HepG2 (cell line): Measurements from ENCODE around the gene ICAM3. TPM values are rescaled to one million over a fixed set of nuclear protein-coding genes. Genes with fewer than 3 reads are reported as not detected.

ENCODE experiments used
- ATAC-seq: fragments of 200-7000 bp; cut with Tn5 transposase; 3 replicates; pipeline ENCODE4 v1.9.1; 2020; ENCODE audit warnings: mild to moderate bottlenecking, moderate library complexity
- BruUV-seq: library from RNA; stranded (reverse); fragments of 400-500 nt; replicated peaks from 2 replicates; lab custom pipeline; 2021; lab: Mats Ljungman, UMichigan
- CTCF ChIA-PET: fragments of 300-600 bp; formaldehyde crosslinking; extraction: SDS; loops from one replicate; lab custom pipeline; 2021; ENCODE audit warnings: low total read pairs, inconsistent platforms, low intra/inter-chr PET ratio; lab: Yijun Ruan, JAX
- POLR2A ChIA-PET: fragments of 350-600 bp; sonication (Branson Sonifier 250); formaldehyde crosslinking; loops from one replicate; lab custom pipeline; 2020; ENCODE audit warnings: antibody characterized with exemption, inconsistent platforms; lab: Yijun Ruan, JAX
- DNase-seq: peaks from one replicate; pipeline ENCODE4 v3.0.0-alpha.2; 2015; ENCODE audit warnings: low spot score
- FAIRE-seq: peaks from 3 replicates; lab custom pipeline; 2011; peaks lifted over from hg19 to GRCh38; lab: Jason Lieb, UNC
- H2AFZ ChIP-seq: one replicate; pipeline ENCODE4 v1.6.1; 2011; ENCODE audit warnings: low read length, inconsistent platforms
- H3K27ac ChIP-seq: fragments of 300-600 bp; 3 replicates; pipeline ENCODE4 v1.8.0; 2011; ENCODE audit warnings: mixed run types, mild to moderate bottlenecking, mixed read lengths, low read length, inconsistent platforms; ENCODE audit not compliant: insufficient read depth; ENCODE audit errors: extremely low read length
- H3K27me3 ChIP-seq, 2 experiments: fragments of 200-600 bp in 1 of 2; 2 replicates in 1 of 2; 3 replicates in 1 of 2; pipeline versions ENCODE4 v1.6.0 to v1.8.0; 2011; ENCODE audit warnings: low read length in 2 of 2, mild to moderate bottlenecking in 2 of 2, moderate library complexity in 2 of 2, inconsistent platforms in 1 of 2; ENCODE audit not compliant: insufficient read depth in 2 of 2, control insufficient read depth in 1 of 2
- H3K36me3 ChIP-seq, 2 experiments: fragments of 200-600 bp in 1 of 2; replicated peaks in 1 of 2; 2 replicates in 1 of 2; 3 replicates in 1 of 2; pipeline versions ENCODE4 v1.5.1 to v1.8.0; 2011; ENCODE audit warnings: low read length in 2 of 2, inconsistent platforms in 1 of 2; ENCODE audit not compliant: insufficient read depth in 2 of 2, control insufficient read depth in 1 of 2
- H3K4me1 ChIP-seq: 2 replicates; pipeline ENCODE4 v1.5.1; 2012; ENCODE audit warnings: low read length, inconsistent platforms; ENCODE audit not compliant: insufficient read depth
- H3K4me2 ChIP-seq: 2 replicates; pipeline ENCODE4 v1.6.0; 2011; ENCODE audit warnings: low read depth, low read length, inconsistent platforms
- H3K4me3 ChIP-seq, 3 experiments: fragments of 200-600 bp in 1 of 3; sonication (generic), shearing (Covaris generic) in 1 of 3; replicated peaks in 1 of 3; 2 replicates each; pipeline ENCODE4 v1.5.1; 2011 to 2016; ENCODE audit warnings: low read length in 3 of 3, inconsistent platforms in 2 of 3, low read depth in 2 of 3, mild to moderate bottlenecking in 2 of 3, control low read depth in 1 of 3, mixed read lengths in 1 of 3; ENCODE audit not compliant: insufficient read depth in 1 of 3
- H3K79me2 ChIP-seq: one replicate; pipeline ENCODE4 v1.6.1; 2011; ENCODE audit warnings: low read length, inconsistent platforms; ENCODE audit not compliant: insufficient read depth
- H3K9ac ChIP-seq: 2 replicates; pipeline ENCODE4 v1.6.0; 2011; ENCODE audit warnings: mild to moderate bottlenecking, low read depth, low read length, inconsistent platforms; ENCODE audit not compliant: insufficient read depth
- H3K9me3 ChIP-seq: 2 replicates; pipeline ENCODE4 v1.5.1; 2012; ENCODE audit warnings: mild to moderate bottlenecking, low read length
- H4K20me1 ChIP-seq: 2 replicates; pipeline ENCODE4 v1.6.0; 2011; ENCODE audit warnings: inconsistent platforms, mild to moderate bottlenecking, low read length, moderate library complexity; ENCODE audit not compliant: insufficient read depth
- FOXA1 ChIP-seq, 2 experiments: fragments of 450-650 bp in 1 of 2; sonication (generic) in 1 of 2; formaldehyde crosslinking in 1 of 2; IDR thresholded peaks; 2 replicates each; pipeline versions ENCODE4 v1.4.0 to v1.6.1; 2016 to 2020; ENCODE audit warnings: missing genetic modification reagents in 1 of 2
- HNRNPK ChIP-seq: fragments of 200-400 bp; formaldehyde crosslinking; IDR thresholded peaks from 2 replicates; pipeline ENCODE4 v1.6.1; 2018; ENCODE audit warnings: low read length, low read depth, moderate library complexity, mild to moderate bottlenecking; ENCODE audit not compliant: poor library complexity, severe bottlenecking
- IKZF4 ChIP-seq: sonication (generic); formaldehyde crosslinking; IDR thresholded peaks from 2 replicates; pipeline ENCODE4 v1.5.1; 2020; ENCODE audit warnings: borderline replicate concordance, mild to moderate bottlenecking, low read depth, missing genetic modification reagents; ENCODE audit errors: not compliant biosample characterization
- KDM2A ChIP-seq: sonication (generic); formaldehyde crosslinking; IDR thresholded peaks from 2 replicates; pipeline ENCODE4 v1.4.0; 2020; ENCODE audit warnings: low read depth, missing genetic modification reagents, borderline replicate concordance
- MIER3 ChIP-seq: IDR thresholded peaks from 2 replicates; pipeline ENCODE4 v1.6.1; 2016; ENCODE audit warnings: missing compliant biosample characterization, borderline replicate concordance
- REPIN1 ChIP-seq: sonication (generic); formaldehyde crosslinking; IDR thresholded peaks from 2 replicates; pipeline ENCODE4 v1.8.0; 2022; ENCODE audit warnings: missing genetic modification reagents, low read depth, mild to moderate bottlenecking, borderline replicate concordance
- ZC3H13 ChIP-seq: sonication (generic); formaldehyde crosslinking; IDR thresholded peaks from 2 replicates; pipeline ENCODE4 v1.8.1; 2023; ENCODE audit warnings: mild to moderate bottlenecking, missing genetic modification reagents, moderate library complexity
- ZNF263 ChIP-seq: sonication (generic); formaldehyde crosslinking; IDR thresholded peaks from 2 replicates; pipeline ENCODE4 v1.4.0; 2020; ENCODE audit warnings: missing genetic modification reagents
- WGBS: methylation state at CpG from one replicate; pipeline ENCODE4 v1.1.6; 2017; ENCODE audit warnings: low lambda C conversion rate; 5-methylcytosine and 5-hydroxymethylcytosine counted together
- in situ Hi-C: cut with HindIII; loops from 2 replicates; pipeline ENCODE4 v1.10.0; 2017; ENCODE audit warnings: low pct_unique_long_range_greater_than_20kb; ENCODE audit not compliant: extremely low pct_ligation_motif_present
- intact Hi-C: fragments of 100-400 bp; cut with micrococcal nuclease; formaldehyde crosslinking; loops from one replicate; pipeline ENCODE4 v1.10.0; 2022; ENCODE audit not compliant: unreplicated experiment
- polyA plus RNA-seq, 8 experiments: library from polyadenylated mRNA; depleted of rRNA in 3 of 8; stranded (reverse) in 7 of 8; unstranded in 1 of 8; fragments of >200 nt; fragmentation: Illumina TruSeq in 4 of 8; extraction: Trizol in 4 of 8; gene quantifications; 2 replicates each; pipeline versions ENCODE4 v1.2.1 to v1.2.3, GENCODE V29; 2011 to 2016; ENCODE audit warnings: low read depth in 4 of 8, missing spikeins in 1 of 8, mixed read lengths in 1 of 8; ENCODE audit not compliant: insufficient read depth in 1 of 8
- total RNA-seq, 5 experiments: library from RNA; depleted of rRNA; stranded (reverse); fragments of >200 nt; fragmentation: Illumina TruSeq; extraction: Trizol; gene quantifications; 2 replicates each; pipeline ENCODE4 v1.2.3, GENCODE V29; 2016; ENCODE audit warnings: low read depth in 1 of 5

The ICAM3 gene
- total and polyA plus RNA-seq, 2 of the 13 experiments (the other 11 are each of a cell fraction or from before 2014, with no cell fraction given): 14.1 to 21.0 TPM

- Histone ChIP-seq H3K9me3 (no peaks in the 10 kb centered on the region), H3K4me1 (peaks cover 75% of the 10 kb centered on the region), H2AFZ (no peak within 1 kb of the TSS), H3K4me2 (peak within 1 kb of the TSS; percentile 97), H3K36me3 (peaks cover 3 to 6% of the 10 kb centered on the region in 2 experiments; a peak in 4 of 5 replicates), H3K4me3 (peak within 1 kb of the TSS; percentile 52 to 79 (median 62)), H3K27ac (no peak within 1 kb of the TSS), H3K79me2 (no peaks in the 10 kb centered on the region), H3K27me3 (peaks cover 0 to 20% of the 10 kb centered on the region in 2 experiments; a peak in 3 of 5 replicates), H4K20me1 (0 out of 2 replicates have a peak, but pooled peaks cover 6% of the 10 kb centered on the region), H3K9ac (peak within 1 kb of the TSS; percentile 34)
- FAIRE-seq (no peak), DNase-seq (no peak), ATAC-seq (peak; percentile 3; the same call in 2 of the 3 replicates)
- CTCF ChIA-PET: no interaction called here
- POLR2A ChIA-PET: interaction anchor here (0.9 to 7.3 kb wide), 10 partner anchors 10 to 184 kb away, joined by 3 to 149 read pairs (median 6); partner anchors contain the start of genes ICAM1, PPAN, RAVER1 and TYK2
- in situ Hi-C loops: no loop called here
- intact Hi-C loops: no loop called here
- 2% methylated on average over 13 of the region's 45 CpGs for whole genome bisulfite sequencing
- TF ChIP-seq FOXA1 (IDR thresholded peaks at IDR 0.05) (no peak), FOXA1 (CRISPR knock-in tag; IDR thresholded peaks at IDR 0.05) (no peak), ZNF263 (CRISPR knock-in tag) (0 out of 2 replicates have a peak, but pooled peaks have one; percentile 45), MIER3 (CRISPR knock-in tag) (no peak), HNRNPK (peak; percentile 48), ZC3H13 (no peak), IKZF4 (no peak), REPIN1 (no peak), KDM2A (CRISPR knock-in tag) (peak; percentile 49; the same call in 1 of the 2 replicates)
- no TSS peak for BruUV-seq
Observed at GRCh38 chr19:10289836-10290356, 49.5 kb downstream of the ICAM3 start, which contains the start of gene ICAM5. TSS of gene ICAM5 (plus strand) at chr19:10289952. CDS start at chr19:10290044, 92 bp downstream.
